BLaER1 (cell line): Measurements from ENCODE around the gene TAOK1.
A peak's percentile ranks its signal among the peaks of the same experiment; 100 is the strongest.
"Not testable (repeated sequence)": the region's sequence is repeated elsewhere in the genome, so short reads cannot be mapped to it uniquely, and the experiment has no call there.

ENCODE experiments used
- H3K27ac ChIP-seq: shearing (Covaris generic); formaldehyde crosslinking; 2 replicates; pipeline ENCODE4 v1.8.1; 2022
- H3K27me3 ChIP-seq: shearing (Covaris generic); formaldehyde crosslinking; 2 replicates; pipeline ENCODE4 v1.8.1; 2022
- H3K36me3 ChIP-seq: shearing (Covaris generic); formaldehyde crosslinking; 2 replicates; pipeline ENCODE4 v1.8.1; 2022
- H3K4me1 ChIP-seq: shearing (Covaris generic); formaldehyde crosslinking; 2 replicates; pipeline ENCODE4 v1.8.1; 2022
- H3K4me2 ChIP-seq: shearing (Covaris generic); formaldehyde crosslinking; 2 replicates; pipeline ENCODE4 v1.8.1; 2022
- H3K4me3 ChIP-seq: shearing (Covaris generic); formaldehyde crosslinking; 2 replicates; pipeline ENCODE4 v1.8.1; 2022
- H3K9ac ChIP-seq: shearing (Covaris generic); formaldehyde crosslinking; 2 replicates; pipeline ENCODE4 v1.8.1; 2022
- H3K9me3 ChIP-seq: shearing (Covaris generic); formaldehyde crosslinking; 2 replicates; pipeline ENCODE4 v1.8.1; 2022
- H4K20me1 ChIP-seq: shearing (Covaris generic); formaldehyde crosslinking; 2 replicates; pipeline ENCODE4 v1.8.1; 2022
- Cebpa-rat ChIP-seq: shearing (Covaris generic); IDR thresholded peaks from 2 replicates; pipeline ENCODE4 v1.8.1; 2022

Gene TAOK1

GRCh38 chr17:29557739-29558116 is 167.6 kb downstream of the TAOK1 start:
- Histone ChIP-seq H4K20me1 (no peaks in the 10 kb centered on the region), H3K9me3 (no peaks in the 10 kb centered on the region), H3K9ac (no peak overlapping the region), H3K27ac (peak overlapping the region; percentile 45), H3K4me2 (peak overlapping the region; percentile 97), H3K4me1 (peaks cover 61% of the 10 kb centered on the region), H3K27me3 (no peaks in the 10 kb centered on the region), H3K4me3 (no peak overlapping the region), H3K36me3 (peaks cover 16% of the 10 kb centered on the region)
- TF ChIP-seq Cebpa-rat, result no peak

DNA sequence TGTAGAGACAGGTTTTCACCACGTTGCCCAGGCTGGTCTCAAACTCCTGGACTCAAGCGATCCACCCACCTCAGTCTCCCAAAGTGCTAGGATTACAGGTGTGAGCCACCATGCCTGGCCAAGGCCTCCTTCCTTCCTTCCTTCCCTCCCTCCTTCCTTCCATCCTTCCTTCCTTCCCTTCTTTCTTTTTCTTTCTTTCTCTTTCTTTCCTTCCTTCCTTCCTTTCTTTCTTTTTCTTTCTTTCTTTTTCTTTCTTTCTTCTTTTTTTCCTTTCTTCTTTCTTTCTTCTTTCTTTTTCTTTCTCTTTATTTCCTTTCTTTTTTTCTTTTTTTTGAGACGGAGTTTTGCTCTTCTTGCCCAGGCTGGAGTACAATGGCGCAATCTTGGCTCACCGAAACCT is 168.0 kb downstream of the TAOK1 start:
- Histone ChIP-seq H3K36me3 (peaks cover 20% of the 10 kb centered on the region), H3K4me1 (peaks cover 65% of the 10 kb centered on the region), H3K4me2 (peak overlapping the region; percentile 97), H3K27ac (peak overlapping the region; percentile 96)
- H3K4me3 ChIP-seq, H4K20me1 ChIP-seq, H3K27me3 ChIP-seq, H3K9me3 ChIP-seq, H3K9ac ChIP-seq: not testable (repeated sequence)

- Histone ChIP-seq H3K4me3 (peak overlapping the region; percentile 40), H3K36me3 (peaks cover 22% of the 10 kb centered on the region), H3K4me1 (peaks cover 80% of the 10 kb centered on the region), H3K4me2 (peak overlapping the region; percentile 97), H3K27ac (peak overlapping the region; percentile 96), H3K9ac (peak overlapping the region; percentile 75), H3K27me3 (no peaks in the 10 kb centered on the region), H3K9me3 (no peaks in the 10 kb centered on the region), H4K20me1 (peaks cover 7% of the 10 kb centered on the region)
- no peak for TF ChIP-seq Cebpa-rat
Measured at GRCh38 chr17:29559640-29560039, 169.5 kb downstream of the TAOK1 start.

DNA sequence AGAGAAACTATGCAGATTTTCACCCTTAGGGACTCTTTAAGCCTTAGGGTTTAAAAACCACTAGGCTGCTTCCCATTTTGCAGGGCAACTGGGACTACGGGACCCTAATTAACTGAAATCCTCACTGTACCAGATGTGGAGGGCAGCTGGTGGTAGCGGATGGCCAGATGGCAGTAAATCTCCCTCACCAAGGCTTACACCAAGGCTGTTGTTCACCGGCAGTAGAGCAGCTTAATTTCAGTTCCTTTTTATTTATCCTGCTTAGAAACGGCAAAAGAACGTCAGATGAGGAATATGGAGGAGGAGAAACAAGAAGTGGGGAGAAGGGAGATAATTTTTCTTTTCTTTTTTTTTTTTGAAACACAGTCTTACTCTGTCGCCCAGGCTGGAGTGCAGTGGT is 170.2 kb downstream of the TAOK1 start:
- TF ChIP-seq Cebpa-rat, result no peak
- Histone ChIP-seq H3K27ac (peak overlapping the region; percentile 96), H3K4me2 (peak overlapping the region; percentile 97), H3K9ac (peak overlapping the region; percentile 75), H4K20me1 (peaks cover 10% of the 10 kb centered on the region), H3K9me3 (no peaks in the 10 kb centered on the region), H3K36me3 (peaks cover 23% of the 10 kb centered on the region), H3K4me1 (peaks cover 87% of the 10 kb centered on the region), H3K4me3 (peak overlapping the region; percentile 48), H3K27me3 (no peaks in the 10 kb centered on the region)

DNA sequence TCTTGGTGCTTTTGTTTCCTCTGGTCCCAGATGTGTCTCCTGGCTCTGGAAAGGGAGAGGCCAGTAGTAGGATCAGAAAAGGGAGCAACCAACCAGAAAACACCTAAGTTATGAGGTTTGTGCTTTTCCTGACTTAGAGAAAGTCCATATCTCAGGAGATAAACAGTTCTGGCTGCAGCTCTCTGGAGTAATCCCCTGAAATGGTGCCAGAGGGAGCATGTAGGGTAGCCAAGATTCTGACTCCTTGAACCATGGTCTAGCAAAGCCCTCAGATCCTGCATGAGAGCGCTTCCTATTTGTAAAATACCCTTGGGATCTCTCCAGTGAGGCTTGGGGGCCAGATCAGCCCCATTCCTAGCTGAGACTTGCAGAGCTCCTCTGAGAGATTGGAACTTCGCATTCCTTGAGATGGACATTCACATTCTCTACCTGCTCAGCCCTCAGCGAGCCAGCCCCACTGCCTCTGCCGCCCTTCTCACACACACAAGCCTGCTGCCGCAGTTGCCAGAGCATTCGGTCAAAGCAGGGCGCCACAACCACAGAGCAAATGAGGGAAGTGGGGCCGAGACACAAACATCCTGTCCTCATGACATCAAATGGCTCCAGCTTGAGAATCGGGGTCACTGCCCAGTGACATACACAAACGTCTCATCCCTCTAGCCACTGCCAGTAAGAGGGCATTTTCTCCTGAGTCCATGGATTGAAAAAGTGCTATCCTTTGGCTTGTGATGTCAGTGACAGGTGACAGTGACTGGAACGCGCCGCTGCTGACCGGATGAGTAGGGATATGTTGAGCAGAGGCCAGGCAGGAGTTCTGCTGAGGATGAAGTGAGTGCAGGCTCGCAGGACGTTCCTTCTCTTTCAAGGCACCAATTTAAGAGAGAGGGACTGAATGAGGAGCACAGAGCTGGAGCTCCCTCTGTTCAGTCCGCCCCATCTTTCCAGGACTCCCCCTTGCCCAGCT is 171.7 kb downstream of the TAOK1 start:
- Histone ChIP-seq H3K4me3 (peak overlapping the region; percentile 48), H3K9ac (peak overlapping the region; percentile 75), H3K4me2 (peak overlapping the region; percentile 97), H4K20me1 (peaks cover 10% of the 10 kb centered on the region), H3K36me3 (peaks cover 23% of the 10 kb centered on the region), H3K27ac (peak overlapping the region; percentile 96), H3K27me3 (no peaks in the 10 kb centered on the region), H3K9me3 (no peaks in the 10 kb centered on the region), H3K4me1 (peaks cover 89% of the 10 kb centered on the region)
- TF ChIP-seq Cebpa-rat, result no peak

GRCh38 chr17:29562615-29563014 is 172.5 kb downstream of the TAOK1 start:
- Histone ChIP-seq H3K4me1 (peaks cover 81% of the 10 kb centered on the region), H3K36me3 (peaks cover 23% of the 10 kb centered on the region), H4K20me1 (peaks cover 10% of the 10 kb centered on the region), H3K4me2 (peak overlapping the region; percentile 97), H3K4me3 (peak overlapping the region; percentile 48; the same call in 1 of the 2 replicates), H3K9ac (peak overlapping the region; percentile 75), H3K27ac (peak overlapping the region; percentile 96), H3K27me3 (no peaks in the 10 kb centered on the region), H3K9me3 (no peaks in the 10 kb centered on the region)
- TF ChIP-seq Cebpa-rat, result no peak

DNA sequence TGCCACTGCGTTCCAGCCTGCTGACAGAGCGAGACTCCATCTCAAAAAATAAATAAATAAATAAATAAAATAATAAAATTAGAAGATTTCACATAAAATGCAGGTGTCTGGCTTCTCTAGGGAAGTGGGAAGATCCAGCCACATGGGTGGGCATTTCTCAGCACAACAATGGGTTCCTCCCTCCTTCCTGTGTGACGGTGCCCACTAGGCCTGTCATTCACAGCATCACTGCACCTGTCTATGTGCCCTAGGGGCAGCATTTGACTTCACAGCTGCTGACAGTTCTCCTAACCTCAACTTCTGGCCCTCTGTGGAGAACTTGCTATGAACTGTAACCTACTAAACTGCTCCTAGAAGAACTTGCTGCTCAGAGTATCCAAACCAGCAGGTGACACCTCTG is 173.7 kb downstream of the TAOK1 start:
- Histone ChIP-seq H3K36me3 (peaks cover 23% of the 10 kb centered on the region), H3K4me1 (peaks cover 69% of the 10 kb centered on the region), H3K27ac (peak overlapping the region; percentile 96), H3K4me3 (peak overlapping the region; percentile 84), H4K20me1 (peaks cover 10% of the 10 kb centered on the region), H3K9ac (peak overlapping the region; percentile 95; the same call in 1 of the 2 replicates), H3K9me3 (no peaks in the 10 kb centered on the region), H3K27me3 (no peaks in the 10 kb centered on the region), H3K4me2 (peak overlapping the region; percentile 97)
- no peak for TF ChIP-seq Cebpa-rat

- Histone ChIP-seq H3K27me3 (no peaks in the 10 kb centered on the region), H3K4me1 (peaks cover 65% of the 10 kb centered on the region), H4K20me1 (peaks cover 27% of the 10 kb centered on the region), H3K9ac (peak overlapping the region; percentile 95), H3K9me3 (no peaks in the 10 kb centered on the region), H3K4me2 (peak overlapping the region; percentile 97), H3K27ac (peak overlapping the region; percentile 96), H3K36me3 (peaks cover 22% of the 10 kb centered on the region), H3K4me3 (peak overlapping the region; percentile 84)
- TF ChIP-seq Cebpa-rat, result no peak
Measured at GRCh38 chr17:29565643-29566472, 175.7 kb downstream of the TAOK1 start.

- H3K27ac ChIP-seq, result peak within 1 kb of the TSS; percentile 96
- no peaks in the 10 kb centered on the region for H3K27me3 ChIP-seq
- H3K4me1 ChIP-seq, result peaks cover 65% of the 10 kb centered on the region
- no peaks in the 10 kb centered on the region for H3K9me3 ChIP-seq
- H3K9ac ChIP-seq, result peak within 1 kb of the TSS; percentile 95
- H3K4me3 ChIP-seq, result peak within 1 kb of the TSS; percentile 84
- H3K36me3 ChIP-seq, result peaks cover 29% of the 10 kb centered on the region
- TF ChIP-seq Cebpa-rat, result no peak
- H4K20me1 ChIP-seq, result peaks cover 35% of the 10 kb centered on the region
- H3K4me2 ChIP-seq, result peak within 1 kb of the TSS; percentile 97
Measured at GRCh38 chr17:29566473-29567303, 176.5 kb downstream of the TAOK1 start, which contains the start of gene ABHD15. TSS of gene ABHD15 (minus strand) at chr17:29567037. CDS start at chr17:29566966, 71 bp downstream.
